GM19455 (cell line): ENCODE data around the gene ANKS6.

Experiments
- ATAC-seq: cut with Tn5 transposase; IDR thresholded peaks from one replicate; pipeline ENCODE4 v1.9.1; 2021; ENCODE audit not compliant: unreplicated experiment

The ANKS6 gene

GRCh38 chr9:98772364-98773155, 23.8 kb downstream of the ANKS6 start:
- no peak for ATAC-seq

- no peak for ATAC-seq
Measured at GRCh38 chr9:98771209-98771874, 25.0 kb downstream of the ANKS6 start.

GRCh38 chr9:98770717-98771116, 25.6 kb downstream of the ANKS6 start:
- no peak for ATAC-seq

- no peak for ATAC-seq
Measured at GRCh38 chr9:98768344-98768743, 28.0 kb downstream of the ANKS6 start.

GRCh38 chr9:98767915-98768314, 28.4 kb downstream of the ANKS6 start:
- no peak for ATAC-seq

GRCh38 chr9:98767196-98767595, 29.2 kb downstream of the ANKS6 start:
- ATAC-seq = no peak

- ATAC-seq = no peak
Measured at GRCh38 chr9:98766586-98766985, 29.8 kb downstream of the ANKS6 start.

GRCh38 chr9:98765256-98765655, 31.1 kb downstream of the ANKS6 start:
- no peak for ATAC-seq

- ATAC-seq = no peak
Measured at GRCh38 chr9:98763986-98764745, 32.2 kb downstream of the ANKS6 start.

GRCh38 chr9:98760231-98760630, 36.1 kb downstream of the ANKS6 start:
- no peak for ATAC-seq

- ATAC-seq = no peak
Measured at GRCh38 chr9:98755006-98755618, 41.2 kb downstream of the ANKS6 start.

GRCh38 chr9:98751210-98751609, 45.1 kb downstream of the ANKS6 start:
- no peak for ATAC-seq

GRCh38 chr9:98750364-98751060, 45.8 kb downstream of the ANKS6 start:
- no peak for ATAC-seq

GRCh38 chr9:98747476-98747875, 48.9 kb downstream of the ANKS6 start:
- no peak for ATAC-seq

- ATAC-seq = no peak
Measured at GRCh38 chr9:98745470-98745869, 50.9 kb downstream of the ANKS6 start.

- no peak for ATAC-seq
Measured at GRCh38 chr9:98743818-98744611, 52.3 kb downstream of the ANKS6 start.

GRCh38 chr9:98743329-98743728, 53.0 kb downstream of the ANKS6 start:
- ATAC-seq = no peak

- no peak for ATAC-seq
Measured at GRCh38 chr9:98742325-98743280, 53.8 kb downstream of the ANKS6 start.
